Putamen (tissue), 1 donor: Measurements from ENCODE around the gene POLD2.

Experiments used
- DNase-seq: peaks from one replicate; pipeline ENCODE4 v3.0.0-alpha.2; 2016; ENCODE audit warnings: low spot score

Gene POLD2

DNA sequence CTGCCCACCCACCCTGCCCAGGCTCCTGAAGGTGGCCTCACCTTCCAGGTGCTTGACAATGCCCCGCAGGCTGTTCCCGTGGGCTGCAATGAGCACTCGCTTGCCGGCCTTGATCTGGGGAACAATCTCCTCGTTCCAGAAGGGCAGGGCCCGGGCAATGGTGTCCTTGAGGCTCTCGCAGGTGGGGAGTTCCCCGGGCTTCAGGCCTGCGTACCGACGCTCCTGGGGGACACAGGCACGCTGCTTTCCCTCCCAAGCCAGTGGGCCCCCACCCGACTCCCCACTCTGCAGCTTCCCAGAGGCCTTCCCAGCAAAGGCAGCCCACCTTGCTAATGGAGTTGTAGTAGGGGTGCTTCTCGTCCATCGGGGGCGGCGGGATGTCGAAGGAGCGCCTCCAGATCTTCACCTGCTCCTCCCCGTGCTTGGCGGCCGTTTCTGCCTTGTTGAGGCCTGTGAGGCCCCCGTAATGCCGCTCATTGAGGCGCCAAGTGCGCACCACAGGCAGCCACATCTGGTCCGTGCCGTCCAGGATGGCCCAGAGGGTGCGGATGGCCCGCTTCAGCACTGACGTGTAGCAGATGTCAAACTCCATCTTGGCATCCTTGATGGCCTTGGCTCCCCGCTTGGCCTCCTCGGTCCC is 58.4 kb downstream of the POLD2 start:
- DNase-seq, result no peak
